Panc1 (cell line): ENCODE measurements around the gene THBS2. TPM values are rescaled to one million over a fixed set of nuclear protein-coding genes. Genes with fewer than 3 reads are reported as not detected.
"Not testable (repeated sequence)": the region's sequence is repeated elsewhere in the genome, so short reads cannot be mapped to it uniquely, and the experiment has no call there.

Experiments used
- ATAC-seq: fragments of 200-7000 bp; cut with Tn5 transposase; 2 replicates; pipeline ENCODE4 v1.9.1; 2020; ENCODE audit warnings: mild to moderate bottlenecking, moderate library complexity
- BruUV-seq: library from RNA; stranded (reverse); fragments of 400-500 nt; replicated peaks from 2 replicates; lab custom pipeline; 2021; lab: Mats Ljungman, UMichigan
- CTCF ChIA-PET: fragments of 300-600 bp; sonication (Branson Sonifier 250); formaldehyde crosslinking; loops from one replicate; lab custom pipeline; 2022; ENCODE audit warnings: antibody characterized with exemption; lab: Charles Lee
- POLR2A ChIA-PET: fragments of 300-600 bp; sonication (Branson Sonifier 250); formaldehyde crosslinking; loops from one replicate; lab custom pipeline; 2022; ENCODE audit warnings: antibody characterized with exemption; lab: Charles Lee
- DNase-seq: peaks from one replicate; pipeline ENCODE4 v3.0.0-alpha.2; 2010; ENCODE audit warnings: low read depth, low spot score
- H3K27ac ChIP-seq: 2 replicates; pipeline ENCODE4 v1.5.1; 2011; ENCODE audit warnings: mild to moderate bottlenecking, low read length, inconsistent platforms
- H3K27me3 ChIP-seq: fragments of 200-500 bp; sonication (Bioruptor generic); 2 replicates; pipeline ENCODE4 v1.6.0; 2014; ENCODE audit warnings: low read length, inconsistent platforms; ENCODE audit not compliant: control insufficient read depth, insufficient read depth
- H3K36me3 ChIP-seq: fragments of 200-500 bp; sonication (Bioruptor generic); 2 replicates; pipeline ENCODE4 v1.5.1; 2014; ENCODE audit warnings: inconsistent platforms, mild to moderate bottlenecking, low read length, moderate library complexity; ENCODE audit not compliant: control insufficient read depth, insufficient read depth
- H3K4me1 ChIP-seq: 2 replicates; pipeline ENCODE4 v1.5.1; 2011; ENCODE audit warnings: inconsistent platforms, mild to moderate bottlenecking, low read length, moderate library complexity; ENCODE audit not compliant: control insufficient read depth, insufficient read depth
- H3K4me3 ChIP-seq, 2 experiments: 2 replicates each; pipeline ENCODE4 v1.5.1; 2011 to 2012; ENCODE audit warnings: low read depth in 2 of 2, low read length in 2 of 2, mild to moderate bottlenecking in 2 of 2, inconsistent platforms in 1 of 2, moderate library complexity in 1 of 2
- H3K9me3 ChIP-seq: fragments of 200-500 bp; sonication (Bioruptor generic); 2 replicates; pipeline ENCODE4 v1.5.1; 2014; ENCODE audit warnings: low read depth, mild to moderate bottlenecking, inconsistent platforms, low read length, moderate library complexity; ENCODE audit not compliant: control insufficient read depth, insufficient read depth
- CTCF ChIP-seq: fragments of 450-650 bp; IDR thresholded peaks from 2 replicates; pipeline ENCODE4 v1.5.1; 2017; ENCODE audit warnings: mild to moderate bottlenecking
- POLR2AphosphoS5 ChIP-seq: IDR thresholded peaks from 2 replicates; pipeline ENCODE4 v1.6.1; 2012; ENCODE audit warnings: mild to moderate bottlenecking, low read depth, low read length, moderate library complexity
- SIN3A ChIP-seq: IDR thresholded peaks from 2 replicates; pipeline ENCODE4 v1.6.1; 2012; ENCODE audit warnings: low read depth, mild to moderate bottlenecking, low read length, moderate library complexity, borderline replicate concordance; ENCODE audit not compliant: insufficient read depth
- TCF7L2 ChIP-seq: IDR thresholded peaks from 2 replicates; pipeline ENCODE4 v1.6.1; 2011; ENCODE audit warnings: mild to moderate bottlenecking, low read depth, low read length, inconsistent platforms
- in situ Hi-C: cut with HindIII; loops from 2 replicates; pipeline ENCODE4 v1.10.0; 2016; ENCODE audit warnings: low sequenced_read_pairs, low pct_unique_long_range_greater_than_20kb
- intact Hi-C: fragments of 100-400 bp; cut with micrococcal nuclease; formaldehyde crosslinking; loops from one replicate; pipeline ENCODE4 v1.10.0; 2022; ENCODE audit not compliant: unreplicated experiment
- total RNA-seq: library from RNA; stranded (reverse); gene quantifications from one replicate; pipeline ENCODE4 v1.2.1, GENCODE V29; 2021; ENCODE audit not compliant: unreplicated experiment
- TF ChIP-seq, protein P1 (sequence below), 2 experiments: IDR thresholded peaks; 2 replicates each; pipeline ENCODE4 v1.6.1; 2011 to 2012; ENCODE audit warnings: low read depth in 2 of 2, control low read depth in 1 of 2, low read length in 1 of 2, mild to moderate bottlenecking in 1 of 2, moderate library complexity in 1 of 2; ENCODE audit not compliant: insufficient read depth in 1 of 2

THBS2 gene
- total RNA-seq, 1 experiment from 2014 or later: 0.05 TPM

GRCh38 chr6:169215201-169215681, 38.4 kb downstream of the THBS2 start:
- H3K27ac ChIP-seq: no peak overlapping the region; the same call in 1 of the 2 replicates
- H3K4me1 ChIP-seq: peaks cover 6% of the 10 kb centered on the region; the same call in 1 of the 2 replicates
- CTCF ChIA-PET: no interaction called here
- H3K4me3 ChIP-seq: no peak overlapping the region
- TF ChIP-seq POLR2AphosphoS5: no peak
- no peak for TF ChIP-seq CTCF
- TF ChIP-seq, protein P1, sequence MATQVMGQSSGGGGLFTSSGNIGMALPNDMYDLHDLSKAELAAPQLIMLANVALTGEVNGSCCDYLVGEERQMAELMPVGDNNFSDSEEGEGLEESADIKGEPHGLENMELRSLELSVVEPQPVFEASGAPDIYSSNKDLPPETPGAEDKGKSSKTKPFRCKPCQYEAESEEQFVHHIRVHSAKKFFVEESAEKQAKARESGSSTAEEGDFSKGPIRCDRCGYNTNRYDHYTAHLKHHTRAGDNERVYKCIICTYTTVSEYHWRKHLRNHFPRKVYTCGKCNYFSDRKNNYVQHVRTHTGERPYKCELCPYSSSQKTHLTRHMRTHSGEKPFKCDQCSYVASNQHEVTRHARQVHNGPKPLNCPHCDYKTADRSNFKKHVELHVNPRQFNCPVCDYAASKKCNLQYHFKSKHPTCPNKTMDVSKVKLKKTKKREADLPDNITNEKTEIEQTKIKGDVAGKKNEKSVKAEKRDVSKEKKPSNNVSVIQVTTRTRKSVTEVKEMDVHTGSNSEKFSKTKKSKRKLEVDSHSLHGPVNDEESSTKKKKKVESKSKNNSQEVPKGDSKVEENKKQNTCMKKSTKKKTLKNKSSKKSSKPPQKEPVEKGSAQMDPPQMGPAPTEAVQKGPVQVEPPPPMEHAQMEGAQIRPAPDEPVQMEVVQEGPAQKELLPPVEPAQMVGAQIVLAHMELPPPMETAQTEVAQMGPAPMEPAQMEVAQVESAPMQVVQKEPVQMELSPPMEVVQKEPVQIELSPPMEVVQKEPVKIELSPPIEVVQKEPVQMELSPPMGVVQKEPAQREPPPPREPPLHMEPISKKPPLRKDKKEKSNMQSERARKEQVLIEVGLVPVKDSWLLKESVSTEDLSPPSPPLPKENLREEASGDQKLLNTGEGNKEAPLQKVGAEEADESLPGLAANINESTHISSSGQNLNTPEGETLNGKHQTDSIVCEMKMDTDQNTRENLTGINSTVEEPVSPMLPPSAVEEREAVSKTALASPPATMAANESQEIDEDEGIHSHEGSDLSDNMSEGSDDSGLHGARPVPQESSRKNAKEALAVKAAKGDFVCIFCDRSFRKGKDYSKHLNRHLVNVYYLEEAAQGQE (IDR thresholded peaks at IDR 0.05; ENCODE audit: insufficient read depth in 1 of 2, low read depth in 2 of 2, low read length in 1 of 2): no peak
- TF ChIP-seq TCF7L2: no peak
- no peak for TF ChIP-seq SIN3A
- TSS peak; percentile 84 for BruUV-seq
- in situ Hi-C loops: no loop called here
- no peaks in the 10 kb centered on the region for H3K27me3 ChIP-seq
- ATAC-seq: no peak
- intact Hi-C loops: no loop called here
- no peaks in the 10 kb centered on the region for H3K9me3 ChIP-seq
- no peak for DNase-seq
- POLR2A ChIA-PET: interaction anchor here (0.5 kb wide), 1 partner anchor 419 kb away, joined by 3 read pairs; no protein-coding TSS in a partner anchor
- H3K36me3 ChIP-seq: no peaks in the 10 kb centered on the region

DNA sequence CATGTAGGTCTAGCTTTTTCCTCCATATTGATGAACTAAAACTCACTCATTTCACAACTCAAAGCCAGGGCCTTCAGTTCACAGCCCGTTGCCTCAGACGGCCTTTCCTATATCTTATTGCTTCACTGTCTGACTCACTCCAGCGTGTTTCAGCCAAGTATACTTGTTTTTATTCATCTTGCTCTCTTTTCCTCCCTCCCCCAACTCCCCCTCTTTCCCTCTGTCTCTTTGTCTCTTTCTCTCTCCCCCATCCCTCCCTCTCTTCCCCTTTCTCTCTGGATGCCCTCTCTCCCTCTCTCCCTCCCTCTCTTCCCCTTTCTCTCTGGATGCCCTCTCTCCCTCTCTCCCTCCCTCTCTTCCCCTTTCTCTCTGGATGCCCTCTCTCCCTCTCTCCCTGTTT, 38.9 kb downstream of the THBS2 start:
- ATAC-seq, H3K9me3 ChIP-seq, H3K27me3 ChIP-seq, H3K4me3 ChIP-seq, H3K4me1 ChIP-seq, H3K27ac ChIP-seq, POLR2A ChIA-PET, in situ Hi-C loops, intact Hi-C loops, BruUV-seq, H3K36me3 ChIP-seq, CTCF ChIA-PET, DNase-seq: not testable (repeated sequence)

- ChIA-PET POLR2A (no interaction called here), CTCF (interaction anchor here (0.6 to 0.8 kb wide), 2 partner anchors 98 to 331 kb away, joined by 3 to 15 read pairs; no protein-coding TSS in a partner anchor)
- TF ChIP-seq POLR2AphosphoS5: no peak
- TF ChIP-seq TCF7L2: no peak
- TF ChIP-seq, protein P1 (IDR thresholded peaks at IDR 0.05; ENCODE audit: insufficient read depth in 1 of 2, low read depth in 2 of 2, low read length in 1 of 2): no peak
- TF ChIP-seq SIN3A: no peak
- TF ChIP-seq CTCF: no peak
- H3K4me1 ChIP-seq: peaks cover 6% of the 10 kb centered on the region; the same call in 1 of the 2 replicates
- intact Hi-C loops: no loop called here
- H3K36me3 ChIP-seq: no peaks in the 10 kb centered on the region
- no peak for DNase-seq
- H3K27me3 ChIP-seq: no peaks in the 10 kb centered on the region
- H3K9me3 ChIP-seq: no peaks in the 10 kb centered on the region
- in situ Hi-C loops: no loop called here
- H3K27ac ChIP-seq: peak overlapping the region; percentile 29; the same call in 1 of the 2 replicates
- no TSS peak for BruUV-seq
- no peak; the same call in 1 of the 2 replicates for ATAC-seq
- H3K4me3 ChIP-seq: no peak overlapping the region; a peak in 2 of 4 replicates
Measured at GRCh38 chr6:169213814-169214520, 39.7 kb downstream of the THBS2 start.
